ENCODE data around the gene MRPS26.

DNA sequence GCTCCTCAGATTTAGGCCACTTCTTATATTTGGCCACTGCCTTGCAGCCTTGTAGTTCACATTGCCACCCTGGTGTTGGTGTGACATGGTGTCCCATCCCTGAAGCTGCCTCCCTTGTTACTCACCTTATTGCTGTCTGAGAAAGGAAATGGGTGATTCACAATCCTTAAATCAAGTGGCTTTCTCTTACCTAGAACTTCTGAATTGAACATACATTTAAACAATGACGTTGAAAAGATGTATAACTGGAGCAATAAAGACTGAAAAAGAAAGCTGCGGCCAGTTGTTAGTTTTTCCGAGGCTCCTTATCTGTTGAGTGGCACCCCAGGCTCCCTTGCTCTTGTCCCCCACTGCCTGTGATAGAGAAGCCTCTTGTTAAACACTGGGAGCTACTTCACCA lies 31.2 kb upstream of the MRPS26 start:
- TF ChIP-seq, protein P1, sequence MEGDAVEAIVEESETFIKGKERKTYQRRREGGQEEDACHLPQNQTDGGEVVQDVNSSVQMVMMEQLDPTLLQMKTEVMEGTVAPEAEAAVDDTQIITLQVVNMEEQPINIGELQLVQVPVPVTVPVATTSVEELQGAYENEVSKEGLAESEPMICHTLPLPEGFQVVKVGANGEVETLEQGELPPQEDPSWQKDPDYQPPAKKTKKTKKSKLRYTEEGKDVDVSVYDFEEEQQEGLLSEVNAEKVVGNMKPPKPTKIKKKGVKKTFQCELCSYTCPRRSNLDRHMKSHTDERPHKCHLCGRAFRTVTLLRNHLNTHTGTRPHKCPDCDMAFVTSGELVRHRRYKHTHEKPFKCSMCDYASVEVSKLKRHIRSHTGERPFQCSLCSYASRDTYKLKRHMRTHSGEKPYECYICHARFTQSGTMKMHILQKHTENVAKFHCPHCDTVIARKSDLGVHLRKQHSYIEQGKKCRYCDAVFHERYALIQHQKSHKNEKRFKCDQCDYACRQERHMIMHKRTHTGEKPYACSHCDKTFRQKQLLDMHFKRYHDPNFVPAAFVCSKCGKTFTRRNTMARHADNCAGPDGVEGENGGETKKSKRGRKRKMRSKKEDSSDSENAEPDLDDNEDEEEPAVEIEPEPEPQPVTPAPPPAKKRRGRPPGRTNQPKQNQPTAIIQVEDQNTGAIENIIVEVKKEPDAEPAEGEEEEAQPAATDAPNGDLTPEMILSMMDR (IDR thresholded peaks at IDR 0.05), result no peak
- no peak for TF ChIP-seq POLR2A (IDR thresholded peaks at IDR 0.05)
